Mesenteric fat pad (tissue), 1 donor: ENCODE results near the gene JAGN1. TPM values are rescaled to one million over a fixed set of nuclear protein-coding genes. Genes with fewer than 3 reads are reported as not detected.
A peak's percentile ranks its signal among the peaks of the same experiment; 100 is the strongest.
"Not testable (repeated sequence)": the region's sequence is repeated elsewhere in the genome, so short reads cannot be mapped to it uniquely, and the experiment has no call there.

ENCODE experiments used
- DNase-seq: peaks from one replicate; pipeline ENCODE4 v3.0.0-alpha.2; 2020; ENCODE audit warnings: low spot score
- total RNA-seq: library from RNA; stranded (reverse); fragmentation: NEBNext Ultra II Directional; extraction: Animal tissue kit (Norgen Biotek cat#: 25700); gene quantifications from one replicate; pipeline ENCODE4 v1.2.1, GENCODE V29; 2021
- donor health status: DM: yes; HTN: yes; CAD: no.

JAGN1 gene
- total RNA-seq, 1 donor from 2014 or later: 49.8 TPM

DNA sequence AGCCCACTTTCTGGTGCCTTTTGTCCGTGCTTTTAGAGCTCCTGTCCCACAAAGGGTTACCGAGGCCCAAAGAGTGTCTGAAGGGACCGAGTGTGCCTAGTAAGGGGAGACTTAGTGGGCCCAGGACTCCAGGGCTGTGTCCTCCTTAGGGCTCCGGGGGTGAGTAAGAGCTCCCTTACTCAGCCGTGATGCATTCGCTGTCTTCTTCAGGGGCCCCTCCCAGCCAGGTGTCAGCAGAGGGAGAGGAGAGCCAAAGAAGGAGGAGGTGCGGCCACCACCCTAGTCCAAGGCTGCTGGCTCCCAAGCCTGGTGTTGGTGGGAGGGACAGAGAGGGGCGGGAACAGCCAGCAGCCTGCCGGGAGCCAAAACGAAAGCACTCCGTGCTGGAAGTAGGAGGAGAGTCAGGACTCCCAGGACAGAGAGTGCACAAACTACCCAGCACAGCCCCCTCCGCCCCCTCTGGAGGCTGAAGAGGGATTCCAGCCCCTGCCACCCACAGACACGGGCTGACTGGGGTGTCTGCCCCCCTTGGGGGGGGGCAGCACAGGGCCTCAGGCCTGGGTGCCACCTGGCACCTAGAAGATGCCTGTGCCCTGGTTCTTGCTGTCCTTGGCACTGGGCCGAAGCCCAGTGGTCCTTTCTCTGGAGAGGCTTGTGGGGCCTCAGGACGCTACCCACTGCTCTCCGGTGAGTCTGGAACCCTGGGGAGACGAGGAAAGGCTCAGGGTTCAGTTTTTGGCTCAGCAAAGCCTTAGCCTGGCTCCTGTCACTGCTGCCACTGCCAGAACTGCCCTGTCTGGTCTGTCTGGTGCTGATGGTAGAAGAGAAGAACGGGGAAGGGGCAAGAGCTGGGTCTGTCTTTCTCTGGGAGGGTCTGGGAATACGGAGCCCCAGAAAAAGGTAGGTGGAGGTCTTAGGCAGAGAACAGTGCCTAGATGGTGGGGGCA is 26.6 kb downstream of the JAGN1 start, which contains the start of gene IL17RC:
TSS of gene IL17RC (plus strand) at position 365 of the 947 bp plus-strand sequence. CDS start at position 583, 218 bp downstream.
- peak; percentile 95 for DNase-seq

DNA sequence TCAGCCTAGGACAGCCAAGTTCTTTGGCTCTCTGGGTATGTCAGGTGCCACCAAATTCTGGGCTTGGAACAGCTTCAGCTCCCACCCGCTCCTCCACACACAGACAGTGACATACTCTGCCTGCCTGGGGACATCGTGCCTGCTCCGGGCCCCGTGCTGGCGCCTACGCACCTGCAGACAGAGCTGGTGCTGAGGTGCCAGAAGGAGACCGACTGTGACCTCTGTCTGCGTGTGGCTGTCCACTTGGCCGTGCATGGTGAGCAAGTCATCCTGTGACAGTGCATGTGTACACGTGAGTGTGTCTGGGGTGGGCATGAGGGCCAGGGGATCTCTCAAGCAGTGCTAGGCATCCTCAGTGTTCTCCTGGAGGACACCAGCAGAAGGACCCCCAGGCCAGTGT is 27.4 kb downstream of the JAGN1 start:
- no peak for DNase-seq

DNA sequence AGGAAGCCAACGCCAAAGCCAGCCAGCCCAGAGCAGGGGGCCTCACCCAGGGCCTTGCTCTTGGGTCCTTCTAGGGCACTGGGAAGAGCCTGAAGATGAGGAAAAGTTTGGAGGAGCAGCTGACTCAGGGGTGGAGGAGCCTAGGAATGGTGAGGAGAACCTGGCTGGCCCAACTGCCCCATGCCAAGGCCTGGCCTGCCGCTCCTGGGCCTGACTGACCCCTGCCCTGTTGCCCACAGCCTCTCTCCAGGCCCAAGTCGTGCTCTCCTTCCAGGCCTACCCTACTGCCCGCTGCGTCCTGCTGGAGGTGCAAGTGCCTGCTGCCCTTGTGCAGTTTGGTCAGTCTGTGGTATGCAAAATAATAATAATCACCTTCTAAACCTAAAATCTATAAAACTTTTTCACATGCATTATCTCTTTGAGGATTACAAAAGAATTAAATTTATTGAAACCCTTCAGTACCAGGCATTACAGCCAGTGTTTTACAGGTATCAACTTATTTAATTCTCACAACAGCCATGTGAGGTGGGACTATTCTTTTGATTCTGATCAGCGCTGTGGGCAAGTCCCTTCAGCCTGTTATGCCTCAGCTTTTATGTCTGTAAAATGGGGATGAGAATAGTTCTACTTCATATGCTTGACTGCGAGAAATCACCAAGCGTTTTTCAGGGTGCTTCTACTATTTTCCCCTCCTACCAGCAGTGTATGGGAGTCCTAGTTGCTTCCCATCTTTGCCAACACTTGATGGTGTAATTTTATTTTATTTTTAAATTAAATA is 28.0 kb downstream of the JAGN1 start:
- no peak for DNase-seq

DNA sequence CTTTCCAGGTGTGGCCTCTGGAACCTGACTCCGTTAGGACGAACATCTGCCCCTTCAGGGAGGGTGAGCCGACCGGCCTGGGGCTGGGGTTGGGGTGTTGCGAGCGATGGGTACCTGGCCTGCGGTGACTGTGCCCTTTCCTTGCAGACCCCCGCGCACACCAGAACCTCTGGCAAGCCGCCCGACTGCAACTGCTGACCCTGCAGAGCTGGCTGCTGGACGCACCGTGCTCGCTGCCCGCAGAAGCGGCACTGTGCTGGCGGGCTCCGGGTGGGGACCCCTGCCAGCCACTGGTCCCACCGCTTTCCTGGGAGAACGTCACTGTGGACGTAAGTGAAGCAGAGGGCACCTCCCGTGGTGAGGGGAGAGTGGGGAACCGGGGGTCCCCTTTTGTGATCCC is 37.7 kb downstream of the JAGN1 start:
- no peak for DNase-seq

DNA sequence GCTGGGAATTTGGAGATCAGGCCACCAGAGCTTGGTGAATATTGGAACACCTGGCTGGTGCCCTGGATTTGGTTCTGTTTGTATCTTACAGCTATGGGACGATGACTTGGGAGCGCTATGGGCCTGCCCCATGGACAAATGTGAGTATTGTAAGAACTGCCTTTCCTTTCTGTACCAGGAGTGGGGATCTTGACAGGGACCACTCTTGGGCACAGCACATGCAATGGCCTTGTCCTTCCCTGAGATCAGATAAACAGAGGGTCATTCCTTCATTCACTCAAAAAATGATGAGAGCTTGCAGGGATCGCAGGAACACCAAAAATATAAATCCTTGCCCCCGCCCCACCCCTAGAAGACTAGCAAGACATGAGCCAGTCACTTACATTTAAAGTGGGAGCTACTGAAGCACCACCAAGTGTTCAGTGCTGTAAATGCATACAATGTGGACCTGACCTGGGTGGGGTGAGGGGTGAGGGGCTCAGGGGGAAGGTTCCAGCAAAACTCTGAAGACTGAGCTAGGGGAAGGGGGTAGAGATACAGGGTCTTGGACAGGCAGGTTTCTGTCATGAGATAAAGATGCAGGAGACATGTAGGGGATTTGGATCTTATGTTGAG is 40.5 kb downstream of the JAGN1 start:
- no peak for DNase-seq

DNA sequence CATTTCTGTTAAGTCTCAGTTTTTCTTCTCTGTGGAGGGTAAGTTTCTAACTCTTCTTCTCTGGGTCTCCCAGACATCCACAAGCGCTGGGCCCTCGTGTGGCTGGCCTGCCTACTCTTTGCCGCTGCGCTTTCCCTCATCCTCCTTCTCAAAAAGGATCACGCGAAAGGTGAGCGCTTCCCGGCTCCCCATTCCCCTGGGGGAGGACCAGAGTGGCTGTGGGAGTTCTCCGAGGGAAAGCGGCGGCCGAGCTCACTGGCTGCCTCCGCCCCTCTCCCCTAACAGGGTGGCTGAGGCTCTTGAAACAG is 42.1 kb downstream of the JAGN1 start:
- DNase-seq: no peak

DNA sequence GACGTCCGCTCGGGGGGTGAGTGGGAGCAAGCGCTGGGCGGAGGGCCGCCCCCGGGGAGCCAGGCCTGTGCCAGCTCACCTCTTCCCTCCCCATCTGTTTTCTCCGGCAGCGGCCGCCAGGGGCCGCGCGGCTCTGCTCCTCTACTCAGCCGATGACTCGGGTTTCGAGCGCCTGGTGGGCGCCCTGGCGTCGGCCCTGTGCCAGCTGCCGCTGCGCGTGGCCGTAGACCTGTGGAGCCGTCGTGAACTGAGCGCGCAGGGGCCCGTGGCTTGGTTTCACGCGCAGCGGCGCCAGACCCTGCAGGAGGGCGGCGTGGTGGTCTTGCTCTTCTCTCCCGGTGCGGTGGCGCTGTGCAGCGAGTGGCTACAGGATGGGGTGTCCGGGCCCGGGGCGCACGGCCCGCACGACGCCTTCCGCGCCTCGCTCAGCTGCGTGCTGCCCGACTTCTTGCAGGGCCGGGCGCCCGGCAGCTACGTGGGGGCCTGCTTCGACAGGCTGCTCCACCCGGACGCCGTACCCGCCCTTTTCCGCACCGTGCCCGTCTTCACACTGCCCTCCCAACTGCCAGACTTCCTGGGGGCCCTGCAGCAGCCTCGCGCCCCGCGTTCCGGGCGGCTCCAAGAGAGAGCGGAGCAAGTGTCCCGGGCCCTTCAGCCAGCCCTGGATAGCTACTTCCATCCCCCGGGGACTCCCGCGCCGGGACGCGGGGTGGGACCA is 42.6 kb downstream of the JAGN1 start:
- DNase-seq: peak; percentile 95

DNA sequence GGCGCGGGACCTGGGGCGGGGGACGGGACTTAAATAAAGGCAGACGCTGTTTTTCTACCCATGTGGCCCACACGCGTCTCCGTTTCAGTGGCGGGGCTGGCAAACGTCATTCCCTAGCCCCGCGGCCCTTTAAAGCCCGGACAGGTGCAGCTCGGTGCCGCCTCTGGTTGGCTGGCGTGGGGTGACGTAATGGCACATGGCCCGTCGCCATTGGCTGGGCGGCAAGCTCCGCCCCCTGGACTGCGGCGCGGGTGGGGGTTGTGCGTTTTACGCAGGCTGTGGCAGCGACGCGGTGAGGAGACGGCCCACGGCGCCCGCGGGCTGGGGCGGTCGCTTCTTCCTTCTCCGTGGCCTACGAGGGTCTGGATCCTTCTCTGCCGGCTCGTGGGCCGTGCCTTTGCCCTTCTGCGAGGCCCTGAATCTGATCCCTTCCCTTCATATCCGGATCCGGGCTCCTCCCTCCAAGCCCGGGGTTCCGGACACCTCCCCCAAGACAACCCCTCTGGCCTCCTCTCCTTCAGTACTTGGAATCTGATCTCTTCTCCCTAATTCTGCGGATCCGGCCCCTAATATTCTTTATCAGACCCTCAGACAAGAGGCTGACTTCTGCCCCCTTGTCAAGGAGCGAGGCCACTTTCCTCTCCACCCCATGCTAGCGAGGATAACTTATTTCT is 43.3 kb downstream of the JAGN1 start, which contains the start of gene CRELD1:
TSS of gene CRELD1 (plus strand) at position 274 of the 674 bp plus-strand sequence. CDS start 605 bp downstream, outside the sequence.
- peak; percentile 97 for DNase-seq

DNA sequence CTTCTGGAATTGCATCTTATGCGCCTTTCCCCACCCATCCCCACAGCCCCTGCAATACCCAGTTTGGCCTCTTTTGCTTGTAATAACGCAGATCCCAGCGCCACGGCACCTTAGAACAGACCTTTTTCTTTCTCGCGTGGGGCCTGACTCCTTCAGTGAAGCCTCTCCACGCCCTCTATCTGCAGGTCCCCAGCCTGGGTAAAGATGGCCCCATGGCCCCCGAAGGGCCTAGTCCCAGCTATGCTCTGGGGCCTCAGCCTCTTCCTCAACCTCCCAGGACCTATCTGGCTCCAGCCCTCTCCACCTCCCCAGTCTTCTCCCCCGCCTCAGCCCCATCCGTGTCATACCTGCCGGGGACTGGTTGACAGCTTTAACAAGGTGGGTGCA is 43.8 kb downstream of the JAGN1 start:
- no peak for DNase-seq

DNA sequence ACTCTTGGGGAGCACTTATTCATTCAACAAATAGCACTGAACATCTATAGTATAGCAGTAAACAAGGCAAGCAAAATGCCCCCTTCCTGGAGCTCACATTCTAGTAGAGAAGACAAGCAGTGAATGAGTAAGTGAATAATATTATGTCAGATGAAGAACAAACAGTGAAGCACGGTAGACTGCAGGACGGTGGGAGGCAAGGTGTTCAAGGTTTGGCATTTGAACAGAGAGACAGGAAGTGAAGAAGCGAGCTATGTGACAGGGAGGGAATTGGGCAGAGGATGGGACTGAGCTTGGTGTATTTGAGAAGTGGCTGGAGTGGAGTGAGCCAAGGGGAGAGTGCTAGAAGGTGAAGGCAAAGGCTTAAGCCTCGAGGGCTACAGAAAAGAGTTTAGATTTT is 44.6 kb downstream of the JAGN1 start:
- DNase-seq: no peak

DNA sequence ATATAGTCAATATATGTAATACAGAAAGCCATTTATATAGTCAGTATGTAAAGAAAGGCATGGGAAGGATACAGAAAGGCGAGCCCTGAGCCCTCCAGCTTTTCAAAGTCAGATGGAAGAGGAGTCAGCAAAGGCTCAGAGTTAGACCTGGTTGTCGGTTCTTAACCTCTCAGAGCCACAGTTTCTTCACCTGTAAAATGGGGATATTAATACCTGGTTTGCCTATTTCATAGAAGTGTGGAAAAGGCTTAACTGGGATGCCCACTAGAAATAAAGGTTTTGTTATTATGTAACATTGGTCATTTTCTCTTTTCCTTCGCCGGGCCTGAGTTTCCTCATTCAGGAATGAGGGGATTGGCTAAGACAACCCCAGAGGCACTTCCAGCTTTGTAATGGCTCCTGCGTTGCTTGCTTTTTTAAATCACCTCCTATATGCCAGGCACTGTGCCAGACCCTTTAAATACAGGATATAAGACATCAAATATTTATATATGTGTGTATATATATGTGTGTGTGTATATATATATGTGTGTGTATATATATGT is 45.6 kb downstream of the JAGN1 start:
- no peak for DNase-seq

DNA sequence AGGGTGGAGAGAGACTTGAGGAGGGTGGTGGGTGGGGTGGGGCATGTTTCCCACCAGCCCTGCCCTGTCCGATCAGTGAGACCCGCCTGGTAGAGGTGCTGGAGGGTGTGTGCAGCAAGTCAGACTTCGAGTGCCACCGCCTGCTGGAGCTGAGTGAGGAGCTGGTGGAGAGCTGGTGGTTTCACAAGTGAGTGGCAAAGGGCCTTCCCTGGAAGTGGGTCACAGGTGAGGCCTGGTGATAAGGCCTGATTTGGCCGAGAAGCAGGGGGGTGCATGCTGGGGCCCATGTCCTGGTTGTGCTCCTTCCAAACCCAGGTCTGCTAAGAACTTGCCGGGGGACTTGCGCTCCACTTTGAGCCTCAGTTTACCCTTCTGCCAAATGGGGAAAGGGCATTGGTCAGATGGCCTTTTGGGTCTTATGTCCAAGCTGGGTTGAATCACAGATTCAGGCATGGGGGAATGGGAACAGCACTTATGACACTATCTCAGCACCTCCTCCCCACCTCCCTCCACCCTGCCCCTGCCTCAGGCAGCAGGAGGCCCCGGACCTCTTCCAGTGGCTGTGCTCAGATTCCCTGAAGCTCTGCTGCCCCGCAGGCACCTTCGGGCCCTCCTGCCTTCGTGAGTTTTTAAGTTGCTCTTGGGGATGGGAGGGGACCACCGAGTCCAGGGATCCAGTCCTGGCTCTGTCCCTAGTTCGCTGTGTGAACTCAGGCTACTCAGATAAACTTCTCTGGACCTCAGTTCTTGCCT is 47.3 kb downstream of the JAGN1 start:
- DNase-seq: no peak

DNA sequence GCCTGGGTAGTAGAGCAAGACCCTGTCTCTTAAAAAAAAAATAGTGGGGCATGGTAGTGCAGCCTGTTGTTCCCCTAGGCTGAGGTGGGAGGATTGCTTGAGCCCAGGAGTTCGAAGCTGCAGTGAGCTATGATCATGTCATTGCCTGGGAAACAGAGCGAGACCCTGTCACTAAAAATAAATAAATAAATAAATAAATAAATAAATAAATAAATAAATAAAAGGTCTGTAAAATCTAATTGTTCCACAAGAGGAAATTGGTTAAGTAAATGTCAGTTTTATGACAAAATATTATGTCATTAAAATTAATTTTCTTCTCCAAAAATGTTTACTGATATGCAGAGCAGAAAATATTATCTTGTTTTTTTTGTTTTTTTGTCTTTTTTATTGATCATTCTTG is 48.6 kb downstream of the JAGN1 start:
- no peak for DNase-seq

DNA sequence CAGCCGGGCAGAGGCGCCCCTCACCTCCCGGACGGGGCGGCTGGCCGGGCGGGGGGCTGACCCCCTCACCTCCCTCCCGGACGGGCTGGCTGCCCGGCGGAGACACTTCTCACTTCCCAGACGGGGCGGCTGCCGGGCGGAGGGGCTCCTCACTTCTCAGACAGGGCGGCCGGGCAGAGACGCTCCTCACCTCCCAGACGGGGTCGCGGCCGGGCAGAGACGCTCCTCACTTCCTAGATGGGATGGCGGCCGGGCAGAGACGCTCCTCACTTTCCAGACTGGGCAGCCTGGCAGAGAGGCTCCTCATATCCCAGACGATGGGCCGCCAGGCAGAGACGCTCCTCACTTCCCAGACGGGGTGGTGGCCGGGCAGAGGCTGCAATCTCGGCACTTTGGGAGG is 49.5 kb downstream of the JAGN1 start:
- not testable (repeated sequence) for DNase-seq

DNA sequence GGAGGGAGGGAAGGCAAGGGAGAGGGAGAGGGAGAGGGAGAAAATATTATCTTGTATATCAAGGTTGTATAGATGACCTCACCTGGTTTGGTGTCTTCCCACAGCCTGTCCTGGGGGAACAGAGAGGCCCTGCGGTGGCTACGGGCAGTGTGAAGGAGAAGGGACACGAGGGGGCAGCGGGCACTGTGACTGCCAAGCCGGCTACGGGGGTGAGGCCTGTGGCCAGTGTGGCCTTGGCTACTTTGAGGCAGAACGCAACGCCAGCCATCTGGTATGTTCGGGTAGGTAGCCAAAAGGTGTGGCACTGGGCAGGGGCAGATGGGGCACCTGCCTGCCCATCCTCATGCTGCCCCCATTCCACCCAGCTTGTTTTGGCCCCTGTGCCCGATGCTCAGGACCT is 50.3 kb downstream of the JAGN1 start:
- no peak for DNase-seq

DNA sequence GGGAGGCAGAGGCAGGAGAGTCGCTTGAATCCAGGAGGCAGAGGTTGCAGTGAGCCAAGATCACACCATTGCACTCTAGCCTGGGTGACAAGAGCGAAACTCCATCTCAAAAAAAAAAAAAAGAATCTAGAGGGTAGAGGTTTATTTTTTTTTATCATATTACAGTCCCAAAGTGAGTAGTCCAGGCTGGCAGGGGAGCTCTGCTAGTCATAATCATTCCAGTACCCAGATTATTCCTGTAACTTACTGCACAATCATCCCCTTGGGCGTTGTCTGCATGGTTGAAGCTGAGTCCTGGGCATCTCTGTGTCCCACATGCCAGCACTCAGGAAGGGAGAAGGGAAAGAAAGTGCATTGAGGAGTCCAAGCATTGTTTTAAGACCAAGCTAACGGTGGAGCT is 51.8 kb downstream of the JAGN1 start:
- DNase-seq: no peak

DNA sequence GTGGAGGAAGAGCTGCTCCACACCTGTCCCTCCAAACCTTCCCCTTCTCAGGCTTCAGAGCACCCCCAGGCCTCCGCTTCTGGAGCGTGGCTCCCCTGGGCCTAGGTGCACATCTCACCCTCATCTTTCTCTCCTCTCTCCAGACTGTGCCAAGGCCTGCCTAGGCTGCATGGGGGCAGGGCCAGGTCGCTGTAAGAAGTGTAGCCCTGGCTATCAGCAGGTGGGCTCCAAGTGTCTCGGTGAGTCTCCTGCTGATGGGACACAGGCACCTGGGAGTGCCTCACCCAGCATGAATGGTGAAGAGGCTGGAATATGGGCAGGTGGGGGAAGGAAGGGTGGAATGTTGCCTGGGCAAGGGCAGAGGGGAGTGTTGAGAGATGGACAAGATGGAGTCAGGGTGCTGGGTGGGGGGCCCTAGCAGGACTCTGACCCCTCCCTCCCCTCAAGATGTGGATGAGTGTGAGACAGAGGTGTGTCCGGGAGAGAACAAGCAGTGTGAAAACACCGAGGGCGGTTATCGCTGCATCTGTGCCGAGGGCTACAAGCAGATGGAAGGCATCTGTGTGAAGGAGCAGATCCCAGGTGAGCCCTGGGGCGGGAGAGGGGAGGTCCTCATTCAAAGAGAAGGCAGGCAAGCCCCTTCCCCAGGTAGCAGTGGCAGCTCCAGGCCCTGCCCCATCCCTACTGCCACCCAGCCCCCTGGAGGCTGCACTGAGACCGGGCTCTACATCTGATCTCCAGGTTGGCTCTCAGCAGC is 52.7 kb downstream of the JAGN1 start:
- DNase-seq: no peak
